HG03439 (cell line): Measurements from ENCODE around the gene ZKSCAN3.
"Not testable (repeated sequence)": the region's sequence is repeated elsewhere in the genome, so short reads cannot be mapped to it uniquely, and the experiment has no call there.

ENCODE experiments used
- ATAC-seq: cut with Tn5 transposase; IDR thresholded peaks from one replicate; pipeline ENCODE4 v1.9.1; 2021; ENCODE audit warnings: mild to moderate bottlenecking, moderate library complexity; ENCODE audit not compliant: unreplicated experiment

Gene ZKSCAN3

DNA sequence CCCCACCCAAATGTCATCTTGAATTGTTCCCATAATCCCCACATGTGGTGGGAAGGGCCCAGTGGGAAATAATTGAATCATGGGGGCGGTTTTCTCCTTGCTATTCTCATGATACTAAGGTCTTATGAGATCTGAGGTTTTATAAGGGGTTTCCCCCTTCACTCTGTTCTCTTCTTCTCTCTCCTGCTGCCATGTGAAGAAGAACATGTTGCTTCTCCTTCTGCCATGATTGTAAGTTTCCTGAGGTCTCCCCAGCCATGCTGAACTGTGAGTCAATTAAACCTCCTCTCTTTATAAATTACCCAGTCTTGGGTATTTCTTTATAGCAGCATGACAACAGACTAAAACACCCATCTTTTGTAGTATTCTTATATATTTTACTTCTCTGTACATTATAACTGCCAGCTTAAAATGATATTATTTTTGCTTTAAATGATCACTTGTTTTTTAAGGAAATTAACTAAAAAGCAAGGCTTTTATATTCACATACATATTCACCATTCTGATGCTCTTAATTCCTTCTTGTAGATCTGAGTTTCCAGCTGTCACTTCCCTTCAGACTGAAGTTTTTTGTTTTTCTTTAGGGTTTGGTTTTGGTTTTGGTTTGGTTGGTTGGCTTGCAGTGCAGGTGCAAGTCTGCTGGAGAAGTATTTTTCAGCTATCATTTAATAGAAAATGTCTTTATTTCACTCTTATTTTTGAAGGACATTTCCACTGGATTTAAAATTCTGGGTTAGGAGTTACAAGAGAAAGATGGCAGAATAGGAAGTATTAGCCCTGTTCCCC lies 9.2 kb upstream of the ZKSCAN3 start:
- no peak for ATAC-seq

DNA sequence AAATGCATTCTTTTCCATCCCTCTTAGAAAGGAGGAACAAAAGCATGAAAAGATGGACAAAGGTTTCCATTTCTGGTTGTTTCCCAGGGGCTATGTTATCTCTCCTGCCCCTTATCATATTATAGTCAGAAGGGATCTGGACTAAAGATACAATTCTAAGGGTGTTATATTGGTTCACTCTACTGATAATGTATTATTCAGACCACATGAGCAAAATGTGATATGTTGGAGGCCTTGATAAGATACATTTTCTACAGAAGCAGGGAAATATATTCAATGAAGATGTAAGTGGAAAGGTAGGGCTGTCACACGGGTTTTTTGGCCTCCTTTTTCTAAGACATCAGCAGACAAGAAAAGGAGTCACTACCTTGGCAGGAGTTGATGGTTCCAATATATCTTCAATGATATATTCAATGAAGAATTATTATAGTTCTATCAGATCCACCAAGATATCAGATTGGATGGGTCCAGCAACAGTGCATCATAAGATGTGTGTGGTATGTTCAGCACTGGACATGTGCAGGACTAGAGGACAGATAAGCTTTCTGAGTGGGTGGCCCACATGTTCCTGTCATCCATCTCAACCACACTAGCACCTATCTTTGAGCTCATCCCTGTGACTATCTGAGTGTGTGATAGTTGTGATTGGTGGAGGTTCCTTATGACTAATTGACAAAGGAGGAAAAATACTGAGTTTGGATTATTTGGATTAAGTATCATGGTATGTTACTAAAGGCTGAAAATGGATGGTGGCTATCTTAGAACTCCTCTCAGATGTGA lies 5.7 kb upstream of the ZKSCAN3 start:
- no peak for ATAC-seq

DNA sequence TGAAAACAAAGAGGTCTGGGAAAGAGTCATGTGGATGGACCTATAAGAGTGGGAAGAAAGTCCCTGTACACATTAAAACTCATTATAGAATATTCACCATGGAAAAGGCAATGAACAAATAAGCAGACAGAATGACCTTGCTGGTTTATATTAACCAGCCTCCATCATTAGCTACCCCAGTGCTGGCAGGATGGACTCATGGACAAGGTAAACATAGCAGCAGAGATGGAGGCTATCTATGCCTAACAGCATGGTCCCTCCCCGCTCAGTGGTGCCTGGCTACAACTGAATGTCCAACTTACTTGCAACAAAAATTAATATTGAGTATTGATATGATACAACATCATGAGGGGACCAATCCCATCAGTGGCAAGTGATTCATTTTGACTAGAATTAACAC lies 4.5 kb upstream of the ZKSCAN3 start:
- no peak for ATAC-seq

DNA sequence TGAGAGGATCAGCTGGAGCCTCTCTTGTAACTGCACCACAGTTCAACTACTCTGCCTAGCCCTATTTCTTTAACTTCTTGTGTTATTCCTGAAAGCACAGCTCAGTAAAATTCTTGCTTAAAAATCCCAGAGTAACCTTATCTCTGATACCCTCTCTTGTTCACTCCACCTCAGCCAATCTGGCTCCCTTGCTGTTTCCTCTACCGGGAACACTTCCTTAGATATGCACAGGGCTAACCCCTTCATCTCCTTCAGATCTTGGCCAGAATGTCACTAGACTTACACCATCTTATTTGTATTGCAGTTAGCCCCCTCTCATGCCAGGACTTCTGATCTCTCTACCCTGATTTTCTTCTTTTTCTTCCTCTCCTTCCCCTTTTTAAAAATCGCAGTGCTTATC lies 2.6 kb upstream of the ZKSCAN3 start:
- ATAC-seq, result no peak

DNA sequence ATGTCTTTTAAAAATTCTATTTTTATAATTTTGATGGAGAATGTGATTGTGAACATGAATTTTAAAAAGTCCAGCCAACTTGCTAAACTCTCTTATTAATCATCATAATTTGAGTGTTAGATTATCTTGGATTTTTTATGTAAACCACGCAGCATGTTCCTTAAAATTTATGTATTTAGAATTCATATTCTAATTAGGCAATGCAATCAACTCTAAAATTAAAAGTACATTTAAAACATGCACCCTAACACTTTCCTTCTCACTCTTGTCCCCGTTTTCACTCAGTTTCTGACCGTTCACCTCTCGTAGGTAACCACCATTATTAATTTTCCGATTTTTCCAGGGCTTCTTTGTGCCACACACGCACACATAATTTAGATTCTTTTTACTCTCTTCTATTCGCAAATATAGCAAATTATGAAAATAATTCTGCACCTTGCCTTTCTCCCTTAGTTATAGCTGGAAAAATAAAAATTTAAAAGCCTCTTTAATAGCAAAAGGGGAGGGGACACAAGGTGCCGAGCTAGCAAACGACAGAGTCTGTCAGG lies 329 bp upstream of the ZKSCAN3 start:
- no peak for ATAC-seq

DNA sequence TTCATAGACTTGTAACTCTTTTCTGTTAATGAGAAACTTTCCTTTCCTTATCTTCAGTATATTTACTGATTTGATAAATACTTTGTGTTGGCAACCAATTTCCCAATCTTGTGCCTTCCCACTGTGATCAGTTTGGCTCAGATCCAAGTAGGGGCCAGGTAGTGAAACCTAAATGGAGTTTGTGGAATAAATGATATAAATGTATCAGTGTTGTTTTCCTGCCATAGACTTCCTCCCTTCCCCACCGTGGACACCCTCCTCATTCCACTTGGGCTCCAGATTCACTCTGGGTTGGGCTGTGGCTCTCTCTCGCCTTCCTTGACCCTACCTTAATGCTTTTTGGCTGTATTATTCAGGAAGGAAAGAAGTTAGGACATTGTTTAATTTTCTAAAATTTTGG lies 1.3 kb downstream of the ZKSCAN3 start:
- ATAC-seq, result no peak

DNA sequence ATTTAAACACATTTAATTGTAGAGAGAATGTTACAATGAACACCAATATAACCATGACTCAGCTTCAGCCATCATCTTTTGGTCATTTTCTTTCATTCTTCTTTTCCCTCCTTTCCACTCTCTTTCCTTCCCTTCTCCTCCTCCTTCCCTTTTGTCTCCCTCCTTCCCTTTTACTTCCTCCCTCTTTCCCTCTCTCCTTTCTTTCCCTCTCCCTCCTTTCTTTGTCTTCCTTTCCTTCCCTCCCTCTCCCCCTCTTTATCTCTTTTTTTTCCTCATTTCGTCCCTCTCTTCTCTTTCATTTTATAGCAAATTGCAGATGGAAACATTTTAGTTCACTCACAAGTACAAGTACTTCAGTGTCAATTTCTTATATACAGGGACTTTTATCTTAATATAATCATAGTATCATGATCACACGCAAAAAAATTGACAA lies 1.8 kb downstream of the ZKSCAN3 start:
- no peak for ATAC-seq

DNA sequence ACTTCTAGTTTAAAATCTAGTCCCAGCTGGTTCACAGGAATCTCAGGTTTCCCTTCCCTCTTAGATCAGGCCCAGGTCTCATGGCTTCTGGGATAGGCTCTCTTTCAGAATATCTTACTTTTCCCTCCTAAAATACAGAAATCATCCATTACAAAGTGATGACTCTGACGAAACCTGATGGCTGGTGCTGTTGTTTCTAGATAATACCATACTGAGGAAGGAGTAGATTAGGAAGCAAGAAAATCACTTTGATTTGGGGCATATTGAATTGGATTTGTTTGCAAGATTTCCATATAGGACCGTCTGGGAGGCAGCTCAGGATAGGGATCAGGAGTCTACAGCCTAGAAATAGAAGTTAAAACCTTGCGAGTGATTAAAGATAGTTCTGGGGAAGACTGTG lies 3.6 kb downstream of the ZKSCAN3 start:
- ATAC-seq, result no peak

DNA sequence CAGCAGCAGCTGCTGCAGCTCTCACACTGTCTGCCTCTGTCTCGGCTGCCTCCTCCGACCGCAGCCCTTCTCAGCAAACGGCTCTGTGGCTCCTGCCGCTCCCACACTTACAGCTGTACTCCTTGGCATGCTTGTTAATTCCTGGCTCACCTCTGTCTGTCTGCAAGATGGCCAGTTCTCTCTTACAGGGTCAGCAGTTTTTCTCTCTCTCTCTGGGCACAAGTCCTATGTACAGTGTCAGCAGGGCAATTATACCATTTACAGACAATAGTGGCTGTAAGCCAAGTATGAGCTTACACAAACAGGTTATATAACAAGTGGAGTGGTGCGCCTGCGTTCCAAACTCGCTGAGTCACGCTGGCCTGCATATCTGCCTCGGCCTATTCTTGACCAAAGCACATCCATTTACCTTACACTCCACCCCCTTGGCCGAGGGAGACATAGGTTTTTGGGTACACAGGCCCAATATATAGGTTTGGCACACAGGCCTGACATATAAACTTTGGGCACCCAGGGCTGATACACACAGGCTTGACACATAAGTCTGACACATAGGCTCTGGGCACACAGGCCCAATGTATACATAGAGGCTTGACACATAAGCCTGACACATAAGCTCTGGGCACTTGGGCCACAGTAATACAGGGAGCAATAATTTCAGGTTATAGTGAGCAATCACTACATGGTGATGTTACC lies 4.4 kb downstream of the ZKSCAN3 start:
- no peak for ATAC-seq

DNA sequence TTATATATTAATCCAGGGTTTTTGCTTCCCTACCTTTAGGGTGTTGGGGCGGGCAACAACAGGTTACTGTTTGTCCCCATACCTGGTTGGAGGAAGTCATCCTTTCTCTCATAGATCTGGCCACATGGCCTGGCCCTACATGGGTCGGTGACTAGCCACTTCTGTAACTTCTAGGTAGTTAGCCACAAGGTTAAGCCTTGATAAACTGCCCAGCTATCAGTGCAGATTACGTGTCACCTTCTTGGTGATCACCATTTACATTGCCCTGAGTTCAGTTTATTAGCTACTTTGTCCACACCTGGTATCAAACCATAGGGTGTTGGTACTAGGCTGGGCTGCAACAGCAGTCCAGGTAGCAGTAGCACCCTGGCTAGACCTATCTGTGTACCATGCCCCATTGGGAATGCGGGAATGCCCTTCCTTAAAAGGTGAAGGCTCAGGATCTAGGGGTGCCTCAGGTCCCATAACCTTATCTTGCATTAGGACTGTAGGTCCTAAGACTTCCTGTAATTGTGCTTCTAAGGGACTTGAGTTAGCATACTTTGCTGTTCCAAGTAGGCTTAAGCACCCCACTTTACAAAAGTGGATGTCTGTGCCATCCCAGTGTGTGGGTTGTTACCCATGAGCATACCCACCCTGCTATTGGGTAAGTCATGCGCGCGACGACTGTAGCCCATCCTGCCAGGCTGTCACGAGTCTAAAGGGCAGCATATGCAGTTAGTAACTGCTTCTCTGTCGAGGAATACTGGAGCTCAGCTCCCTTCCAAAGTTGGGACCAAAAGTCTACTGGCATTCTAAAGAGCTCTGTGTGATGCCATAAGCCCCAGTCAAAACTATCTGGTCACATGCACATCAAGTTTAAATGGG lies 5.2 kb downstream of the ZKSCAN3 start:
- ATAC-seq, result no peak

DNA sequence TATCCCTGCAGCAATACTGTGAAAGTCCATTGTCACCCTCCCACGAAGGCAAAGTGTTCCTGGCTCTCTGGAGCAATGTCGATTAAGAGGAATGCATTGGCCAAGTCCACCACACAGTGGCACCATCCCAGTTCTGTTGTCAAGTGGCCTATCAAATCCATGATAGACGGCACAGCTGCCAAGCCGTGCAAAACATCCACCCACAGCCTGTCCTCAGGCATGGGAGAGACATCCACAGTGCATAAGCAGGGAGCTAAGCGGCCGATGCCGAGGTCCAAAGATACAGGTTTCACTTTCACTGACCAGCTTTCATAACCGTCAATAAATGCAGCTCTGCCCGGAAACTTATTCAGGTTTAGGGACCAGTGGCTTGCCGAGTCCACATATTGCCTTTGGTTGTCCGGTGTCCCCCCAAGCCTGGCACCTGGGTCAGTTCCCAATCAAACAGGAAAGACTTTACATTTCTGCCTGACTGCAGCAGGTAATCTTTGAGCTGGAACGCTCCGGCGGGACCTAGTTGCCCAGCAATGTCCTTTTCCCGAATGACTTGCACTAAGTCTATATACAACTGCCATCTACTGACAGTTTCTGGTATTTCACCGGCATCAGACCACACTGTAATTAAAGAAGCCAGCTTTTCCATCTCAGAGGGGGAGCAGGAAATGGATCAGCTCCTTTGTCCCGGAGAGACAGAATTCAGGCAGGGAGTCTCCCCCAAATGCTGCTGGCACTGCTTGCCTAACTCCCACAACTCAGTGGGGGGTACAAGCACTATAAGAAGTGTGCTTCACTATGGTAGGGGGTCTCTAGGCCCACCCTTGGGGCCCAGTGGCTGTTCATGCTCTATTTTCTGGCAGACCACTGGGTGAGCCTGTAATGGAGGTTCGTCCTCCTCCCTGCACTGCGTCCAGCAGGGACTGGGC lies 6.3 kb downstream of the ZKSCAN3 start:
- peak; percentile 74 for ATAC-seq

DNA sequence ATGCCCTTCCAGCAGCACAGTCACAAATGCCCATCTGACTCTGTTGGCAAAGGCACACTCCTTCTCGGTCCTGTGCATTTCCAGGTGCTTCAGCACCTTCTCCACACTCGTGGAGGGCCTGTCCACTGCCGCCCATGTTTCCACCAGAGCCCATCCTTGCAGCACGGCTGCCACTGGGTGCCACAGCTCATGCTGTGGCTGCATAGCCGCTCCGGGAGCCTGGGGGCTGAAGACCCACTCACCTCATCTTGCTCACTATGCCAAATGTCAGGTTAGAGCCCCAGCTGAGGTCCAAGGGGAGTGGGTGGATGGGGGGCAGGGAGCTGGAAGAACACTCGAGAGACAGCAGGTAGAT lies 6.9 kb downstream of the ZKSCAN3 start:
- ATAC-seq, result no peak

DNA sequence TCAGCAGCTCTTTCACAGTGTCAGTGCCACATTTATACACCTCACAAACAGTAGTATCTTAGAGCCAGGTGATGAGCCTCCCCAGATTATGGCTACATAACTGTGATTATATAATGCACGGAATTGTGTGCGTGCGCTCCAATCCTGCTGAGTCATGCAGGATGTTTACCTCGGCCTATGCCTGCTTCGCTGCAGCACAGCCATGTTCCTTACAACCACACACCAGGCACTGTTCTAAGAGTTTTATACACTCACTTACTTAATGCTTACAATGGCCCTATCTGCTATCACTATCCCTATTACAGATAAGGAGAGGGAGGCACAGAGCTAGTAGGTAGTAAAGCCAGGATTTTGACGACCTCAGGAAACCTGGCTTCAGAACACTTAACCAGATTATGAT lies 7.3 kb downstream of the ZKSCAN3 start:
- no peak for ATAC-seq

DNA sequence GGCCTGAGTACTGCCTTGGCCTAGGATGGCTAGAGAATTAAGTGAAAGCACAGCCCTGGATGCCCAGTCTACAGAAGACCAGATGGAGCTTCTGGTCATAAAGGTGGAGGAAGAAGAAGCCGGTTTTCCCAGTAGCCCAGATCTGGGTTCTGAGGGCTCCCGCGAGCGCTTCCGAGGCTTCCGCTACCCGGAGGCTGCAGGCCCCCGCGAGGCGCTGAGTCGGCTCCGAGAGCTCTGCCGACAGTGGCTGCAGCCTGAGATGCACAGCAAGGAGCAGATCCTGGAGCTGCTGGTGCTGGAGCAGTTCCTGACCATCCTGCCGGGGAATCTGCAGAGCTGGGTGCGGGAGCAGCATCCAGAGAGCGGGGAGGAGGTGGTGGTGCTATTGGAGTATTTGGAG lies 9.8 kb downstream of the ZKSCAN3 start:
- ATAC-seq, result not testable (repeated sequence)

DNA sequence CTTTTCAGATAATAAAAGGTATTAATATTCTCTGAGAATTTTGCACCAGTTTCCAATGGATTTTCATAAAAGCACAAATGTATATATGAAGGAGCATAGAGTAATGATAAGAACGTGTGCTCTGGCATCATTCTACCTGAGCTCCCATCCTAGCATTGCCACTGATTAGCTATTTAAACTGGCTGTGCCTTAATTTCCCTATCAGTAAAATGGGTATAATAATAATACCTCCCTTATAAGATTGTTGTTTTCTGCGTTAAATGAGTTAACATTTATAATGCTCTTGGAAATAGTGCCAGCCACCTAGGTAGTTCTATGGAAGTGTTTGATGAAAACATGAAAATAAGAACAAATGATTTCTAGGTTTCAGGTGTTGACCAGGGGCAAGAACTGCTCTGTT lies 11.2 kb downstream of the ZKSCAN3 start:
- no peak for ATAC-seq

DNA sequence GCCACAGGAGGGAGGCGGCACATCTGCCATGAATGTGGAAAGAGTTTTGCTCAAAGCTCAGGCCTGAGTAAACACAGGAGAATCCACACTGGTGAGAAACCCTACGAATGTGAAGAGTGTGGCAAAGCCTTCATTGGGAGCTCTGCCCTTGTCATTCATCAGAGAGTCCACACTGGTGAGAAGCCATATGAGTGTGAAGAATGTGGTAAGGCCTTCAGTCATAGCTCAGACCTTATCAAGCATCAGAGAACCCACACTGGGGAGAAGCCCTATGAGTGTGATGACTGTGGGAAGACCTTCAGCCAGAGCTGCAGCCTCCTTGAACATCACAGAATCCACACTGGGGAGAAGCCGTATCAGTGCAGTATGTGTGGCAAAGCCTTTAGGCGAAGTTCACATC lies 15.8 kb downstream of the ZKSCAN3 start:
- ATAC-seq, result not testable (repeated sequence)

DNA sequence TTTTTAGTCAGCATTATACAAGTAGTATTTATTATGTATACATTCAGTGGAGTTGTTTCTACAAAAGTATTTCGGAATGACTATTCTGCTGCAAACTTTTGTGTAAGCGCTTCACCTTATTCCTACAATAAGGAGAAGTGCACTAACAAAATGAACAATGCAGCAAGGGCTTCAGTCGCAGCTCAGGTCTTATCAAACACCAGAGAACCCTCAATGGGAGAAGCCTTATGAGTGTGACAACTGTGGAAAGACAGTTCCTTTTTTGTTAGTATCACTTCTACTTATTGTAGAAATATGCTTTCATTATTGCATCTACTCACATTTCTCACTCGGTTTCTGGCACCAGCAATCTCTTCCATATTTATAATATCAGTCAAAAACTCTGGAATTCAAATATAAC lies 18.8 kb downstream of the ZKSCAN3 start:
- ATAC-seq, result no peak

DNA sequence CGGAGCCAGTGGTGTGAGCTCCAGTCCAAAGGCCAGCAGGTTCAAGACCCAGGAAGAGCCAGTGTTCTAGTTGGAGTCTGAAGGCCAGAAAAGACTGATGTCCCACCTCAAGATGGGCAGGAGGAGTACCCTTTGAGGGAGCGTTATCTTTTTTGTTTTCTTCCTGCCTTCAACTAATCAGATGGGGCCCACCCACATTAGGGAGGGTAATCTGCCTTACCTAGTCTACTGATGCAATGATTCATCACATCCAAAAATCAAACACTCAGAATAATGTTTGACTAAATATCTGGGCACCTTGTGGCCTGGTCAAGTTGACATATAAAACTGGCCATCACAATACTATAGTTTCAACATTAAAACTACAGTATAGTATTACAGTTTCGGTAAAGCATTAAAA lies 19.7 kb downstream of the ZKSCAN3 start:
- no peak for ATAC-seq

DNA sequence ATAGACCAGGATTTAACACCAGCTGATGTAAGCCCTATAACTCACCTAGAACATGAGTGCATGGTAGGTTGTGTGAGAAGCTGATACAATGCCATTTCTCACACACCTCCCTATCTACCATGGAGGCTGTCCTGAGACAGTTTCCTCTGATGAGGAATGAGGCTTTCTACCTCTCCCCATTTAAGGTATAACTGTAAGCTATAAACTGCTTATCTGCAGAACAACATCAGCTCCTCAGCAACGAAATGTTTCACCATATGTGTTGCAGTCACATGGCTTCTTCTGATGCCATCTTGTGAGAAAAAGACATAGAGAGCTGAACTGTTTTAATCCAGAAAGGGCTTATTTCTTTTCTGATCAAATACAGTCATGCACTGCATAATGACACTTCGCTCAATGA lies 20.7 kb downstream of the ZKSCAN3 start:
- ATAC-seq, result no peak

DNA sequence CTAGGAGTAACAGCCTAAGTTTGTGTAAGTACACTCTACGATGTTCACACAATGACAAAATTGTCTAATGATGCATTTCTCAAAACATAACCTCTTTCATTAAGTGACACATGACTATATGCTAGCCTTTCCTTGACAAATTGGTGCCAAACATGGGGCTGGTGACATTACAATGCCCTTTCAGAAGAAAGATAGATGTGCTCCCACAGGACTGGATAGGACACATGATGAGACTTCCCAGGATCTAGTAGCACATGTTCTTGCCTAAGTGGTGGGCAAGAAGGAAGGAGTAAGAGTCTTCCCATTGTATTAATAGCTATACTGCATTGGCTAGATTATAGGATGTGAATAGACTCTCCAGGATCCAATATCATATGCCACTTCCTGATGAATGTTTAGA lies 21.5 kb downstream of the ZKSCAN3 start:
- ATAC-seq, result no peak
